HEK293T (cell line): ENCODE data around the gene DDX24.

ENCODE experiments used
- ARNT ChIP-seq: fragments of 450-650 bp; IDR thresholded peaks from 2 replicates; pipeline ENCODE4 v1.6.1; 2017; ENCODE audit warnings: mild to moderate bottlenecking
- BHLHE40 ChIP-seq: fragments of 450-650 bp; IDR thresholded peaks from 2 replicates; pipeline ENCODE4 v1.6.1; 2016; ENCODE audit warnings: mild to moderate bottlenecking, moderate library complexity, borderline replicate concordance
- CTBP1 ChIP-seq: fragments of 450-650 bp; IDR thresholded peaks from 2 replicates; pipeline ENCODE4 v1.6.1; 2016; ENCODE audit warnings: borderline replicate concordance
- ELF4 ChIP-seq: fragments of 450-650 bp; IDR thresholded peaks from 2 replicates; pipeline ENCODE4 v1.6.1; 2017; ENCODE audit warnings: antibody characterized with exemption
- FOXA1 ChIP-seq: fragments of 450-650 bp; IDR thresholded peaks from 2 replicates; pipeline ENCODE4 v1.6.1; 2016; ENCODE audit warnings: mild to moderate bottlenecking
- FOXK2 ChIP-seq: fragments of 450-650 bp; IDR thresholded peaks from 2 replicates; pipeline ENCODE4 v1.6.1; 2016; ENCODE audit warnings: mild to moderate bottlenecking
- FOXM1 ChIP-seq: fragments of 450-650 bp; IDR thresholded peaks from 2 replicates; pipeline ENCODE4 v1.6.1; 2017; ENCODE audit warnings: mild to moderate bottlenecking, borderline replicate concordance
- HDGF ChIP-seq: fragments of 450-650 bp; IDR thresholded peaks from 2 replicates; pipeline ENCODE4 v1.6.1; 2017; ENCODE audit warnings: antibody characterized with exemption, borderline replicate concordance
- NFRKB ChIP-seq: fragments of 450-650 bp; IDR thresholded peaks from 2 replicates; pipeline ENCODE4 v1.6.1; 2016; ENCODE audit warnings: mild to moderate bottlenecking, moderate library complexity
- PKNOX1 ChIP-seq: fragments of 450-650 bp; IDR thresholded peaks from 2 replicates; pipeline ENCODE4 v1.6.1; 2016
- SP1 ChIP-seq: fragments of 450-650 bp; IDR thresholded peaks from 2 replicates; pipeline ENCODE4 v1.6.1; 2017
- SUZ12 ChIP-seq: fragments of 450-650 bp; IDR thresholded peaks from 2 replicates; pipeline ENCODE4 v1.6.1; 2016; ENCODE audit warnings: mild to moderate bottlenecking
- TARDBP ChIP-seq: fragments of 450-650 bp; IDR thresholded peaks from 2 replicates; pipeline ENCODE4 v1.6.1; 2016
- ZNF384 ChIP-seq: fragments of 450-650 bp; IDR thresholded peaks from 2 replicates; pipeline ENCODE4 v1.6.1; 2016

GRCh38 chr14:94045101-94045500 is 35.9 kb downstream of the DDX24 start:
- TF ChIP-seq SUZ12 = no peak
- no peak for TF ChIP-seq TARDBP
- no peak for TF ChIP-seq CTBP1
- TF ChIP-seq SP1 = no peak
- TF ChIP-seq ELF4 = no peak
- no peak for TF ChIP-seq PKNOX1
- no peak for TF ChIP-seq FOXA1
- TF ChIP-seq FOXM1 = no peak
- no peak for TF ChIP-seq BHLHE40
- no peak for TF ChIP-seq ARNT
- TF ChIP-seq HDGF = no peak
- TF ChIP-seq NFRKB = no peak
- TF ChIP-seq FOXK2 = no peak
- no peak for TF ChIP-seq ZNF384
